GM21737 (cell line): ENCODE results near the gene BRSK1.

Experiments used
- ATAC-seq: cut with Tn5 transposase; IDR thresholded peaks from one replicate; pipeline ENCODE4 v1.9.1; 2021; ENCODE audit warnings: mild to moderate bottlenecking, moderate library complexity; ENCODE audit not compliant: unreplicated experiment

BRSK1 gene

GRCh38 chr19:55303477-55303876 is 19.7 kb downstream of the BRSK1 start:
- ATAC-seq = no peak

- no peak for ATAC-seq
Measured at GRCh38 chr19:55304279-55304978, 20.6 kb downstream of the BRSK1 start.

- ATAC-seq = no peak
Measured at GRCh38 chr19:55304980-55305379, 21.2 kb downstream of the BRSK1 start.

- no peak for ATAC-seq
Measured at GRCh38 chr19:55305491-55305890, 21.7 kb downstream of the BRSK1 start.

GRCh38 chr19:55305983-55306562 is 22.3 kb downstream of the BRSK1 start:
- ATAC-seq = no peak

- no peak for ATAC-seq
Measured at GRCh38 chr19:55306712-55307111, 22.9 kb downstream of the BRSK1 start.

- no peak for ATAC-seq
Measured at GRCh38 chr19:55308281-55308680, 24.5 kb downstream of the BRSK1 start.

- no peak for ATAC-seq
Measured at GRCh38 chr19:55309448-55309847, 25.7 kb downstream of the BRSK1 start.

- ATAC-seq = no peak
Measured at GRCh38 chr19:55310498-55310897, 26.7 kb downstream of the BRSK1 start.

GRCh38 chr19:55311397-55311796 is 27.6 kb downstream of the BRSK1 start:
- ATAC-seq = no peak

GRCh38 chr19:55311797-55312196 is 28.0 kb downstream of the BRSK1 start:
- ATAC-seq = no peak

- ATAC-seq = no peak
Measured at GRCh38 chr19:55312621-55313512, 29.1 kb downstream of the BRSK1 start.

GRCh38 chr19:55314396-55314795 is 30.6 kb downstream of the BRSK1 start:
- no peak for ATAC-seq

GRCh38 chr19:55315956-55316525 is 32.2 kb downstream of the BRSK1 start:
- ATAC-seq = no peak

GRCh38 chr19:55316646-55317045 is 32.8 kb downstream of the BRSK1 start:
- ATAC-seq = no peak

- ATAC-seq = no peak
Measured at GRCh38 chr19:55319785-55320184, 36.0 kb downstream of the BRSK1 start.

GRCh38 chr19:55320844-55321419 is 37.1 kb downstream of the BRSK1 start:
- no peak for ATAC-seq

GRCh38 chr19:55321466-55322137 is 37.8 kb downstream of the BRSK1 start:
- no peak for ATAC-seq

- ATAC-seq = no peak
Measured at GRCh38 chr19:55322204-55322885, 38.5 kb downstream of the BRSK1 start.

GRCh38 chr19:55324662-55325061 is 40.9 kb downstream of the BRSK1 start:
- ATAC-seq = no peak
